ENCODE measurements around the gene GNG8.

The GNG8 gene

DNA sequence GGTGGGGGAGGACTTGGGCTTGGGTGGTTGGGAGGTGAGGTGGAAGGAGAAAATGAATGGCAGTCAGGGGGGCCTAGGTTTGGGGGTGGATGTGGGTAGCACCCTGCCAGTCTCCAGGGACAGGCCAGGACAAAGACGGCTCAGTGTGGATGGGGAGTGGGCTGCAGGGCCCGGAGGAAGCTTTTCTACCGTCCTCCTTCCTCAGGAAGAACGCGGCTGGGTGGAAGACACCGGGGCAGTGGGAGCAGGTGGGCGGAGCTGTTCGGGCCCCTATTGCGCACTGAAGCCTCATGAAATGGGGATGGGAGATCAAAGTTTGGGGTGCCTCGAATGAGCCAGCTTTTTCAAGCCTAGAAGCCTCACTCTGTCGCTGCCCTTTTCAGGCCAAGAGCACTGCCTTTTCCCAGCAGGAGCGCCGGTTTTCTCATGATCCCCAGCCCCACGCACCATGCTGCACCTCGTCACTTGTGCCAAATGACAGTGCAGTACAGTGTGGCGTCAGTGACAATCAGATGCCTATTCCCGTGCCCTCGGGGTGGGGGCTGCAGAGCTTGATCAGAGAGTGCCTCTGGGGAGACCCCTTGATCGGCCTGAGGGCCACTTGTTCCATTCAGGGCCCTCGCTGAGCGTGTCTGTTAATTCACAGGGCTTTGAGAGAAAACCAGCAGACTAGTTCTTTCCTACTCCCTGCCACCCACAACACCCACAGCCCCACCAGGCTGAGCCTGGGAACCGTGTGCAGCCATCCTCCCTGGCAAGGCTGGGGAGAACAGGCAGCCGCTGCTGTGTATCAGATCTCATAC, 33.4 kb downstream of the GNG8 start:
- TF ChIP-seq, protein P1, sequence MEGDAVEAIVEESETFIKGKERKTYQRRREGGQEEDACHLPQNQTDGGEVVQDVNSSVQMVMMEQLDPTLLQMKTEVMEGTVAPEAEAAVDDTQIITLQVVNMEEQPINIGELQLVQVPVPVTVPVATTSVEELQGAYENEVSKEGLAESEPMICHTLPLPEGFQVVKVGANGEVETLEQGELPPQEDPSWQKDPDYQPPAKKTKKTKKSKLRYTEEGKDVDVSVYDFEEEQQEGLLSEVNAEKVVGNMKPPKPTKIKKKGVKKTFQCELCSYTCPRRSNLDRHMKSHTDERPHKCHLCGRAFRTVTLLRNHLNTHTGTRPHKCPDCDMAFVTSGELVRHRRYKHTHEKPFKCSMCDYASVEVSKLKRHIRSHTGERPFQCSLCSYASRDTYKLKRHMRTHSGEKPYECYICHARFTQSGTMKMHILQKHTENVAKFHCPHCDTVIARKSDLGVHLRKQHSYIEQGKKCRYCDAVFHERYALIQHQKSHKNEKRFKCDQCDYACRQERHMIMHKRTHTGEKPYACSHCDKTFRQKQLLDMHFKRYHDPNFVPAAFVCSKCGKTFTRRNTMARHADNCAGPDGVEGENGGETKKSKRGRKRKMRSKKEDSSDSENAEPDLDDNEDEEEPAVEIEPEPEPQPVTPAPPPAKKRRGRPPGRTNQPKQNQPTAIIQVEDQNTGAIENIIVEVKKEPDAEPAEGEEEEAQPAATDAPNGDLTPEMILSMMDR (IDR thresholded peaks at IDR 0.05), result no peak

DNA sequence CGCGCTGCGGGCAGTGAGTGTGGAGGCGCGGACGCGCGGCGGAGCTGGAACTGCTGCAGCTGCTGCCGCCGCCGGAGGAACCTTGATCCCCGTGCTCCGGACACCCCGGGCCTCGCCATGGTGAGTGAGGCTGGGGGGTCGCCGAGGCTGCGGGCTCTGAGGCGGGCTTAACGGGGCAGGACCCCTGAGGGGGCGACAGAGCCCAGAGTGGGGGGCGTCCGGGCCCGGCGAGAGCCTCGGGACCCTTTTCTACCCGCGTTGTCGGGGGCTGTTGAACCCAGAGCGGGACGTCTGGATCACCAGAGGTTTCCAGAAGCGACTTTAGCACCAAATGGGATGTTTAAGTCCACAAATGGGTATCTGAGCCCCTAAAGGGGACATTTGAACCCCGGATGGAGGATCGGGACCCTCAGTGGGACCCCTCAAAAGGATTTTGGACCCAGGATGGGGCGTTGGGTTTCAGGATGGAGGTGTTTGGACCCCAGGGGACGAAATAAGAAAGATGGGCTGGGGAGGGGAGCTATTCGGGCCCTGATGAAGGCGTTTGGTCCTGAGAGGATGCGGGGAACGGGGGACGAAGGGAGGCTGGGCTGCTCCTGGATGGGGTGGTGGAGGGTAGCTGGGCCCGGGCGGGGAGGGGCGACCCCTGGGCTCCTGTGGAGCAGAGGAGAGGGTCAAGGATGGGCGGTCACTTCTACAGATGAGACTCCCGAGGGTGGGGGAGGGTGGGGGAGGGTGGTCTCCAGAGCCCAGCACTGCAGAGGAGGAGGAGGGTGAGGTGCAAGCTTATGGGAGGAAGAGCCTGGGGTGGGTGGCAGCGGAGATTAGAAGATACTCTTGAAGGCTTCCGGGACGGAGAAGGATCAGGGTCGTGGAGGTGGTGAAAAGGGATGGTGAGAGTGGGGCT, 34.4 kb downstream of the GNG8 start, which contains the start of gene CALM3:
Gene CALM3 (plus strand): TSS at position 13 of the 907 bp plus-strand sequence. CDS start 105 bp downstream, at position 118.
- TF ChIP-seq, protein P1 (IDR thresholded peaks at IDR 0.05), result no peak

DNA sequence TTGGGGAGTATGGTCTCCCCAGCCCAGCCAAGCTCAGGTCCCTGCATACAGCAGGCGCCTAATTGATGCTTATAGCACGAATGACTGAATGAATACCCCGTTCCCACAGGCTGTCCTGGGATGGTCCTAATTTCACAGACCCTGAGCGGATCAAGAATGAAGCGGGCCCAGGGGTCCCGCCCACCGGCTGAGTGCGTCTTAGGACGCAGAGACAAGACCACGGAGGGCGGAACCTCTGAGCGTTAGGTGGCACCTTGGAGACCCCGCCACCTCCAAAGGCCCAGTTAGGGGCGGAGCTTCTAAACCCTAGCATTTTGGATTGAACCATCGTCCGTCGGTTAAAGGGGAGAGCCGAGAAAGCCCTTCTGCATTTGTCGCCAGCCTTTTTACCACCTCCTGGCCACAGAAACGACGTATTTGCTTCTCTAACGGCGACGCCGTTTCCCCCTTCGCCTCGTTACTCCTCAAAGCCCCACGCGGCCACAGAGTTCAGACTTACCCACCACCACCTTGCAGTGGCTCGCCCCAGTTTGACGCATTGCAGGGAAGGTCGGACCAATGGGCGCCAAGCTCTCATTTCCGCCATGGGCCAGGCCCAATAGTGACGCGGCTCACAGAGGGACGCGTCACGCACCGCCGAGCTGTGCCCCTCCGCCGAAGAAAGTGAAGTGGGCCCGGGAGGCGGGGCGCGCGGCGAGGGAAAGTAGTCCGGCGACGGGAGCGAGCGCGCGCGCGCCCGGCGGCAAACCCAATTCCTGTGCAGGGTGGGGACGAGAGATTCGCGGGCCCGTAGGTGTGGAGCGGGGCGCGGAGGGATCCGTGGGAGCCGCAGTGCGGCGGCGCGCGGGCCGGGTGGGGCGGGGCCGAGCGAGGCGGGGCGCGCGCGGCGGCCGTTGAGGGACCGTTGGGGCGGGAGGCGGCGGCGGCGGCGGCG, 35.4 kb downstream of the GNG8 start:
- TF ChIP-seq, protein P1 (IDR thresholded peaks at IDR 0.05), result no peak

DNA sequence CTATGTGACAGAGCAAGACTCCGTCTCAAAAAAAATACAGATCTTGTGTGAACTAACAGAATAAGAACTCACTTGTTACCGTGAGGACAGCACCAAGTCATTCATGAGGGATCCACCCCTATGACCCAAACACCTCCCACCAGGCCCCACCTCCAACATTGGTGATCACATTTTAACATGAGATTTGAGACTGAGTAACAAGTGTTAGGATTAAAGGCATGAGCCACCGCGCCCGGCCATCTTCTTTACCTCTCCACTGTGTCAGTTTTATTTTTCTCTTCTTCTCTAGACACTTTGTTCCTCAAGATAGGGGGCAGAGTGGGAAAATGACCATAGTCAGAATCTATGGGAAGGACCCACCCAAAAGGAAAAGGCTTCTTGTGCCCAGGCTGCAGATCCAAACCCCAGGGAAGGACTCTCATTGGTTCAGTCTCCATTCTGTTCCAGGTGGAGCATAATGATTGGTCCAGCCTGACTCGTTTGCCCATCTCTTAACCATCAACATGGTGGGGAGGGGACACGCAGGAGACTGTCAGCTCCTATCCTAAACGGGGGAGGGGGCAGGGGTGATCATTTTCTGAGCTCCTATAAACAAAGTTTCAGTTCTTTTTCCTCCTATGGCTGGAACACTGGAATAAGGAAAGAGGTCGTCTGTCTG, 36.2 kb downstream of the GNG8 start:
- TF ChIP-seq, protein P1 (IDR thresholded peaks at IDR 0.05), result no peak

DNA sequence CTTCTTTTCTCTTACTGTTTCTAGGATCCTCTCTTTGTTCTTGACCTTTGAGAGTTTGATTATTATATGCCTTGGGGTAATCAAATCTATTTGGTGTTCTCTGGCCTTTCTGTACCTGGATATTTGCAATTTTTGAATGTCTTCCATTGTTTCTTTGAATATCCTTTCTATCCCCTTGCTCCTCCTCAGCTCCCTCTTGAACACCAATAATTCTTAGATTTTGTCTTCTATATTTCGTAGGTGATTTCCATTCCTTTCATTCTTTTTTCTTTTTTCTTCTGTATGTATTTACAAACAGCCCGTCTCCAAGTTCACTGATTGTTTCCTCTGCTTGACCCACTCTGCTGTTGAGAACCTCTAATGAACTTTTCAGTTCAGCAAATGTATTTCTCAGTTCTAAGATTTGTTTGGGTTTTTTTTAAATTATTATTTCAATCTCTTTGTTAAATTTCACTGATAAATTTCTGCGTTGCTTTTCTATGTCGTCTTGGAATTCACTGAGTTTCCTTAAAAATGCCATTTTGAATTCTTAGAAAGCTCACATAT, 37.6 kb downstream of the GNG8 start:
- TF ChIP-seq, protein P1 (IDR thresholded peaks at IDR 0.05), result no peak

DNA sequence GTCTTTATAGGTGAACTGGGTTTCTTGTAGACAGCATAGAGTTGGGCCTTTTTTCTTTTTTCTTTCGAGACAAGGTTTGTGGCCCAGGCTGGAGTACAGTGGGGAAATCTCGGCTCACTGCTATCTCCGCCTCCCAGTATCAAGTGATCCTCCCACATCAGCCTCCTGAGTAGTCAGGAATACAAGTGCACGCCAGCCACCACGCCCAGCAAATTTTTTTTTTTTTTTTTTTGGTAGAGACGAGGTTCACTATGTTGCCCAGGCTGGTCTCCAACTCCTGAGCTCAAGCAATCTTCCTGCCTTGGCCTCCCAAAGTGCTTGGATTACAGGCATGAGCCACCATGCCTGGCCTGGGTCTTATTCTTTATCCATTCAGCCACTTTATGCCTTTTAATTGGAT, 40.0 kb downstream of the GNG8 start:
- TF ChIP-seq, protein P1 (IDR thresholded peaks at IDR 0.05), result no peak
